CD4-positive, alpha-beta T cell treated with Interleukin-21 for 1 hour (primary cell): ENCODE results near the gene NOP14.
"Not testable (repeated sequence)": the region's sequence is repeated elsewhere in the genome, so short reads cannot be mapped to it uniquely, and the experiment has no call there.

ENCODE experiments used
- DNase-seq: peaks from one replicate; pipeline ENCODE4 v3.0.0-alpha.2; 2020

Gene NOP14

DNA sequence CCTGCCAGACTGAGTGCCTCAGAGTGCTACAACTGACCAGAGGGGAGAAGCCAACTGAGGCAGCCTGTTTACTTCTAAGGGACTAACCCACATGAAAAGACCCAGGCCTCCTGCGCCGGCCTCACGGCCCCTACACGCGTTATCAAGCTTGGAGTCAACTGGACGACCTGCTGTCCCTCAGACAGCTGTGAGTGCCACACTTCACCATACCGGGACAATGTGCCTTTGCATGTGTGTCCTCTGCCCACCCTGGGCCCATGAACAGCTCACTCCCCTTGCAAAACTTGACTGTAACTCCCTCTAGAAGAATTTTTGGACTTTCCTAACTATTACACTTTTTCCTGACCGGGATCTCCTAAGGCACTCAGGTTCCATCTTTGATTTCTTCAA is 1.8 kb downstream of the NOP14 start:
- no peak for DNase-seq

DNA sequence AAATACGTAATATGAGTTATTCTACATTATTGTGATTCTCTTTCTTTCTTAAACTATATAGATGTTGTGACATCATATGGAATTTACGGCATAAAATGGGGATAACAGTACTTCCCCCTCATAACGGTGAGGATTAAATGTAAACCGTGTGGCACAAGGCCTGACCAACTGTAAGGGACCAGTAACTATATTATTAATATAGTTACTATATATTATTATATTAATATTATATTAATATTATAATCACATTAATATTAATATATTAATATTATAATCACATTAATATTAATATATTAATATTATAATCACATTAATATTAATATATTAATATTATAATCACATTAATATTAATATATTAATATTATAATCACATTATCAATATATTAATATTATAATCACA is 2.8 kb downstream of the NOP14 start:
- not testable (repeated sequence) for DNase-seq

DNA sequence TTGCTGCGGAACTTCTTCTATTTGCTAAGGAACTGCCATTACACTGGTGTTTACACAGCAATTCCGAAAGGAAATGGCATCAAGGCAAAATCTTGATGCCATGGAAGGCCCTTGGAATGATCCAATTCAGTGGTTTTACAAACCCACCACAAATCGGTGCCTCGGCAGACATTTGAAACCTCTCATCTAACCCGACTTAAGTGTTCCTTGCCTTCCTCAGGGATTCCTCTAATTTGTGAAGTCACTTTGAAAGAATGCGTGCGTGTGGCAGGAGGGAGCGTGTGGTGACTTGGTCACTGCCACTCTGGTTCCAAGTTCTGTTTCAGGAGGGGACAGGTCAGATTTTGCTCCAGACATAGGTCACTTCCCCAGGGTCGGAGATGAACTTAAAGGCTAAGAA is 4.8 kb downstream of the NOP14 start:
- no peak for DNase-seq

DNA sequence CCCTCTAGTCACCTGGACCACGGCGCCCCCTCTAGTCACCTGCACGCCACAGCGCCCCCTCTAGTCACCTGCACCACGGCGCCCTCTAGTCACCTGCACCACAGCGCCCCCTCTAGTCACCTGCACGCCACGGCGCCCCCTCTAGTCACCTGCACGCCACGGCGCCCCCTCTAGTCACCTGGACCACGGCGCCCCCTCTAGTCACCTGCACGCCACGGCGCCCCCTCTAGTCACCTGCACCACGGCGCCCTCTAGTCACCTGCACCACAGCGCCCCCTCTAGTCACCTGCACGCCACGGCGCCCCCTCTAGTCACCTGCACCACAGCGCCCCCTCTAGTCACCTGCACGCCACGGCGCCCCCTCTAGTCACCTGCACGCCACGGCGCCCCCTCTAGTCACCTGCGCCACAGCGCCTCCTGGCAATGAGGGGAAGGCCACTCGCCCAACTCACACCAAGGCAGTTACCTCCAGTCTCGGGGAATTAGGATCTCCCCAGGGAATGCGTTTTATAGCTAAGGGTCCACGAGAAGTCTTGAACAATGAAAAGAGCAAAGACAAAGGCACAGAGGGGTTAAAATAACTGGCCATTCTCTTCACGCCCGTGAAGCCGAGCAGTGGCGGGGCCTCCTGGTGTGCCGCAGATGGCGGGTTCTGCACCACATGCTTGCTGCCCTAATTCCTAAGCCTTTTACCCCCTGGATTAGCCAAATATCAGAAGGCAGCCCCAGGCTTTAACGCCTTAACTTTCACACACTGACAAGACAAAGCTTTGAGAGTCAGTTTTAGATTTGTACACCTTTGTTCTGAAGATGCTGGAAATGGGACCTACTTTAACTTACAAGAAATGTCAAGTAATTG is 7.8 kb downstream of the NOP14 start:
- not testable (repeated sequence) for DNase-seq

DNA sequence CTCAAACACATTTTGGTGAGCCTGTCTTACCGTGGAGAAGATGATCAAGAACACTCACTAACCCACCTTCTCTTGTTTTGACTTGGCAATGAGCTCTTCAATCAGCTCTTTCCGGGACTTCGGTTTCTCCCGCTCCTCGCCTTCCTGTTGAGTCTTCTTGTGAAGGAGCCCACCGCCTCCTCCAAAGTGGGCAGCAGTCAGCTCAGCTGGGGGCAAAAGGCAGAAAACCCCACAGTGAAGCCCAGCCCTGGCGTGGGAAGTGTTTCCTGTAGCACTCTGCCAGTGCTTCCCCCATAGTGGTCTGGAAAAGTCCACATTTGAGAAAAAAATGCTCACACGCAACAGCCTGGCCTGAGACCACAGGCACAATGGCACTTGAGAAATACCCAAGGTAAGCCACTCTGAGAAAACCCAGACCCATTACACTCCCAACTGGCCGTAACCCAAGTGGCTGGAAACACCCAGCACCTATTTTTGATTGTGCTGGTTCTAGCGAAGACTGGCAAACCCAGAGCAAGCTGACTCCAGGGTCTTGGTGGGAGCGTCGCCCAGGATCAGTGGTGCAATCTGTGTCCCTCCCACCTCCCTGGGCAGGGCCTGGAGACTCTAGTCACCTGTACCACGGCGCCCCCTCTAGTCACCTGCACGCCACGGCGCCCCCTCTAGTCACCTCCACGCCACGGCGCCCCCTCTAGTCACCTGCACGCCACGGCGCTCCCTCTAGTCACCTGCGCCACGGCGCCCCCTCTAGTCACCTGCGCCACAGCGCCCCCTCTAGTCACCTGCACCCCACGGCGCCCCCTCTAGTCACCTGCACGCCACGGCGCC is 8.6 kb downstream of the NOP14 start:
- DNase-seq = peak; percentile 62

DNA sequence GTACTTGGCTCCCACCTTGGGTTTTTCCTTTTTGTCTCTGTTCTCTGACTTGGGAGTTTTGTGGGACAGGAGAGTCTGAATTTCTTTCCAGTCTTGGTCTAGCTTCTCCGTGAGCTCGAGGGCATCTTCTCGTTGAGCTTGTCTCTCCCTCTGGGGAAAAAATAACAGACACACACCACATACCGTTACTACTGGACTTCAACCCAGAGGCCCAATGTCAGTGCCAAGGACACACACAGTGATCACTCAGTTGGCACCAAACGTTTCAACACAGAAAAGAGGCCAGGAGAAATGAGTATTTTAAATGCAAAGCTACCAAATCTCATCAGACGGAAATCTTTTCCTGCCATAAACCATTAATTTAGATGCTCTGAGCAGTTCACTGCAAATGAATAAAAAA is 9.7 kb downstream of the NOP14 start:
- DNase-seq = no peak

DNA sequence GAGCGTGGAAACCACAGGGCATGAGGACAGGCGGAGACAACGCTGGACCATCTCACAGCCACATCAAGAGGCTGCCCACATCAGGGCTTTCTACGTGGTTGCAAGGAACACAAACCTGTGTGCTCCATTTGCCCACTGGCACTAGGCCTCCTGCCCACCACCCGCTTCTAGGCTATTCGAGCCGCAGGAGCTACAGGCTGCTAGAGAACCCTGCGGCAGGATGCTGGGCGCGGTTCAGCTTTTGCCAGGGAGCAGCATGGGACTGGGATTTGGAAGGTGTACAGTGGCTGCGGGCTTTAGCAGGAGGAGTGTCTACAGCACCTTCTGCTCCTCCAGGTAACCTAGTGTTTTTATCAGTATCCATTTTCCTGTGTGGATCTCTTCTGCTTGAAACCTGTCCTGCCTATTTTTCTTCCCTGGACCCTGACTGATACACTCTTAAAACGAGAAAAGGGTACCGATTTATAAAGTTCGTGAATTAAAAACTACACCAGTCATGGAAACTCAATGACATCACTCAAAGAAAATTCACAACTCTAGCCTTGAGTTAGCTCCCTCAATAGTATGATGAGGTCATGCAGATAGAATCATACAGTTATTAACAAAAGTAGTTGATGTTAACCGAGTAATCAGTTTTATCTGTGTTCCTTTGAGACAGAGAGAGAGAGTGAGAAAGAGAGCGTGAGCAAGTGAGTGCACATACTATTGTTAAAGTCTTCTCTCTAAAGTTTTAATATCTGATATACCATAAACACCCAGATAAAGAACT is 12.8 kb downstream of the NOP14 start:
- no peak for DNase-seq

DNA sequence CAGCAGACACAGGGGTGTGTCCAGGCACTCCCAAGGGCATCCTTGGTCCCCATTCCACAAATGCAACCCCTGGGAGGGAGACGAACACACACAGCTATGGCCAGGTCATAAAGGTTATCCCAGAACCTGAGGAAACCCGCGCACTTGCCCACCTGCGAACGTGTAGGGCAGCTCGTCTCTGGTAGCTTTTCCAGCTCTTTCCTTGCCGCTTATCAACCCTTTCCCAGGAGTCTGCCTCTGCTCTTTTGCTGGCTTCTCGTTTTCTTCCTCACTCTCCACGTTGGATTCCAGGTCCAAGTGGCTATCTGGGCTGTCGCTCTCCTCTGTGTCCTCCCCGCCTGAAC is 13.5 kb downstream of the NOP14 start:
- no peak for DNase-seq

DNA sequence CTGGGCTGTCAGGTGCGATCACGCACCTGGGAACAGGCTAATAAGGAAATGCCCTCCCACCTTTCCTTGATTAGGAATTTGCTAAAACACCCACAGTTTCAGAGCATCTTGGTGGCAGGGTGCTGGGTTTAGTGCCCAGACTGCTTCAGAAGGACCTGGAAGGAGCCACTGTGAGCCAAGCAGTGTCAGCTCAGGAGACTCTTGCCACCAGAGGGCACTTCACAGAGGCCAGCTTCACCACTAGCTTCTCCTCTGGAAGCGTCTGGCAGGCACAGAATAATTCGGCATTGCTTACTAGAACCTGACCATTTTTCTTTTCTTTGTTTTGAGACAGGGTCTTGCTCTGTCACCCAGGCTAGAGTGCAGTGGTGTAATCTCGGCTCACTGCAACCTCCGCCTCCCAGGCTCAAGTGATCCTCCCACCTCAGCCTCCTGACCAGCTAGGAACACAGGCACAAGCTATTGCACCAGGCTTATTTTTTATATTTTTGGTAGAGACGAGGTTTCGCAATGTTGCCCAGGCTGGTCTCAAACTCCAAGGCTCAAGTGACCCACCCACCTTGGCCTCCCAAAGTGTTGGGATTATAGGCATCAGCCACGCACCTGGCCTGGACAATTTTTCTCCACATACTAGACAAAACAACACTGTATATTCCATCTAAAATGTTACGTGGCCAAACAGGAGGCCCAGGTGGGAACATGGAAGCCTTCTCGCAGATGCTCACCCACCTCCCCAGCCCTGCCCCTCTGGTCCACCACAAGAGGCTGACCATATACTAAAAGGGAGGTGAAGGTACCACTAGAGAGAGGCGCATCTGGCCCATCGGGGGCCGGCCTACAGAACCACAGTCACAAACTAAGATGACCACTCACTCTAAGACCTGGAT is 14.1 kb downstream of the NOP14 start:
- DNase-seq = no peak

DNA sequence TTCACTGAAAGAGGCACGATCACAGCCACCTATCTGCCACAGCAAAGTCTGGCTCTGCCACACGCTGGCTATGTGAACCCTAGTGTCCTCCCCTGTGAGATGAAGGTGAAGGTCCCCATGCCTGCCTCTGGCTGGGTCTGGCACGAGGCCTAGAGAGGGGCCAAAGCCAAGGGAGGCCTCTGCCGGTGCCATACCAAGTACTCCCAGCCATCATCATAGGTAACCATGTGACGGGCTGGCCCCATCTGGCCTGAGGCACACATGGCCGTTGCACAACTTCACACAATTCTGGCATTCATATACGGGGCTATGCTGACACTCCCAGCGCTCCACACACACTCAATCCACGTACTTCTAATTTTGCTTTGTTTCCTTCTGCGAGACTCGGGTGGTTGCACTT is 15.3 kb downstream of the NOP14 start:
- no peak for DNase-seq

DNA sequence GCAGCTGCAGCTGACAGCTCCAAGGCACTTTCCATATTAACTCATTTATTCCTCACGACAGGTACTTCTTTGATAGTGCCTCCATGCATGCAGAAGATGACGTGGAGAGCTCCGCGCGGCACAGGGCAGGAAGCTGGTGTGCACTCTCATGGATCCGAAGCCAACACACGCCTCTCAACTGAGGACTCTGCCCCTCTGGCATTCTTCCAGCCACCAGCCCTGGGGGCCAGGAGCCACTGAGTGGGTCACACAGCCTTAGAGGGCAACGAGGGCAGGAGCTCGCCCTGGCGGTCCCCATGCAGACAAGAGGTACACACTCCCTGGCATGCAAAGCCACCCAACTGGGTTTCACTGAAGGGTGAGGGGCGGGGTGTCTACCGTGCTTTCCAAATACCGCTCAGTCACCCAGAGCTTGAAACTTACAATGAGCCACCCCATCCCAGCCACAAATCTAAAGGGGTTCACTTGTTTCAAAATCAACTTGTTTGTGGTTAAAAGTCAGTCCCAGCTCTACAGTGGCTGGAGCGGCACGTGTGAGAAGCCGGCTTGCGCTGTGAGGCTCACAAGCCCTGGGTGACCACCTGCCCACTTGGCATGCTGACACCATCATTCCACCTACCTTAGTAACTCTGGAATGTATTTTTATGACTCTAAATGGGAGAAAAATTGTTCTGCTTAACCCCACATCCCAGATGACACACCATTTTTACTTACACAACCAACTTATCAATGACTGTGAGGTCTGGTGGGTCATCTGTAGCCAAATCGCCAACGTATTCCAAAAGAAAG is 16.2 kb downstream of the NOP14 start:
- DNase-seq = no peak

DNA sequence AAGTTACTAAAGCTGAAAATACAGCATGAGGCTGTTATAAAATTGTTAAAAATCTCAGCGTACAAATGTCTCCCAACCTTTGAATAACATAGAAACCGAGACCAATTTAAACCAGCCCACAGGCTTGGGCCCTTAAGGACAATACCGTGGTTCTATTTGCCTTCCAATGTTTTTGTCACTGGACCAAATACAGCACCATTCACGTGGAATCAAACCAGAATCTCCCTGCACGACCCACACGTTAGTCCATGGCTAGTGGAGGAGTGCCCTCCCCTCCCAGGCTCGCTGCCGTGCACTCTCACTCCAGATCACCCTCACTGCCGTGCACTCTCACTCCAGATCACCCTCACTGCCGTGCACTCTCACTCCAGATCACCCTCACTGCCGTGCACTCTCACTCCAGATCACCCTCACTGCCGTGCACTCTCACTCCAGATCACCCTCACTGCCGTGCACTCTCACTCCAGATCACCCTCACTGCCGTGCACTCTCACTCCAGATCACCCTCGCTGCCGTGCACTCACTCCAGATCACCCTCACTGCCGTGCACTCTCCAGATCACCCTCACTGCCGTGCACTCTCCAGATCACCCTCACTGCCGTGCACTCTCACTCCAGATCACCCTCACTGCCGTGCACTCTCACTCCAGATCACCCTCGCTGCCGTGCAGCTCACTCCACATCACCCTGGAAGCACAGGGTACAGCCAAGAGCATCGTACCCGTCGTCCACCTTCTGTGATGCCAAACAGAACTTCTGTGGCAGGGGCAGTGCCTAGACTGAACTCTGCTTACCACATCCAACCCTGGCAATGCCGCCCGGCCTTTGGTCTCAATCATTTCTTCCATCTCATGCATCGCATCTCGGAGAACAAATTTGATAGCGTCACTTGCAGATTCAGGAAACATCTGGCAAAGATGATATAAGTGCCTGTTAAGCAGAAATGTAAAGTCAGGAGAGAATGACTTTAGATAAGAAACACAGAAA is 17.3 kb downstream of the NOP14 start:
- not testable (repeated sequence) for DNase-seq

DNA sequence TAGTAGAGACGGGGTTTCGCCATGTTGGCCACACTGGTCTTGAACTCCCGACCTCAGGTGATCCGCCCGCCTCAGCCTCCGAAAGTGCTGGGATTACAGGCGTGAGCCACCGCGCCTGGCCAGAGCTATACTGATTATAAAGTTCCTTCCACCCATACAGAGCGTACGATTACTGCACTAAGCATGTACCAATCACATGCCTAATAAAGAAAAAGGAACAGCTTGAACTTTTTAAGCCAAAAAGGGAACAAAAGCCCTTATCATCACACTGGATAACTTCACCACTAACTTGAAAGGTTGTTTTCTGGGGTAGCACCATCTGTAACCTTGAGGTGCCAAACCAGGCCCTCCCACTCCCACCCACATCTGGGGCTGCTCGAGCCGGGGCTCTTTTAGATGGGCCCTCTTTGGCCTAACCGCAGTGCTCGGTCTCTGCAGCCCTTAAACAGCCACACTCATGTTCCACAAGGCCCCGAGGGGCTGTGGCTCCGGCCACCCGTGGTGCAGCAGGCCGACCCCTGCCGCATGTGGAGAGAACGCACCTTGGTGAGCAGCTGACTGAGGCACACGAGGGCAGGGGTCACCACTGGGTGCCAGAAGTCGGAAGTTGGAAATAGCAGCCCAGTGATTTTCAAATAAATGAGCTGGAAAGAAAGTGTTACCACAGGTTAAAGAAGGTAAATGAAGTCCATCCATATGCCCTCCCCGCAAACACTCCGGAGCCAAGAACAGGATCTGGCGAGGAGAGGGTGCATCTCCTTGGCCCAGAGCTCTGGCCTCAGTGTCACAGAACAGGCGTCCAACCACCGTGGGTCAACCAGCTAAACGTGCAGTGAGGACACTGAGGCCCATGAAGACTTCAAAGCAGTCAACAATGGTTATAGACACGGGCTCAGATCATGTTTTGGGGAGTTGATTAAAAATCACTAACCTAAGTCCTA is 18.4 kb downstream of the NOP14 start:
- no peak for DNase-seq

DNA sequence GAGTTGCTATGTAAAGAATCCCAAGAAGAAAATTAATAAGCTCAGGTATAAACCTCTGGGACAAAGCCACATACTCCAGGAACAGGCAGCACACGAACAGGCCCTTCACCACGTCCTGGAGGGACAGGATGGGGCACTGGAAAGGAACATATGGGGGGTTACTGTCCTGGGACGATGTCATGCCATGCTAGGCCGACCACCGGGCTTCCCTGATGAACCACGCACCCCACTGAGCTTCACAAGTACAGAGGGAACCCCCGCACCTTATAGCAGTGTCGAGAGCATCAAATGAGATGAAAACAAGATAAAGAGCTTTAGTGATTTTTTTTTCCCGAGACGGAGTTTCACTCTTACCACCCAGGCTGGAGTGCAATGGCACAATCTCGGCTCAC is 19.1 kb downstream of the NOP14 start:
- no peak for DNase-seq

DNA sequence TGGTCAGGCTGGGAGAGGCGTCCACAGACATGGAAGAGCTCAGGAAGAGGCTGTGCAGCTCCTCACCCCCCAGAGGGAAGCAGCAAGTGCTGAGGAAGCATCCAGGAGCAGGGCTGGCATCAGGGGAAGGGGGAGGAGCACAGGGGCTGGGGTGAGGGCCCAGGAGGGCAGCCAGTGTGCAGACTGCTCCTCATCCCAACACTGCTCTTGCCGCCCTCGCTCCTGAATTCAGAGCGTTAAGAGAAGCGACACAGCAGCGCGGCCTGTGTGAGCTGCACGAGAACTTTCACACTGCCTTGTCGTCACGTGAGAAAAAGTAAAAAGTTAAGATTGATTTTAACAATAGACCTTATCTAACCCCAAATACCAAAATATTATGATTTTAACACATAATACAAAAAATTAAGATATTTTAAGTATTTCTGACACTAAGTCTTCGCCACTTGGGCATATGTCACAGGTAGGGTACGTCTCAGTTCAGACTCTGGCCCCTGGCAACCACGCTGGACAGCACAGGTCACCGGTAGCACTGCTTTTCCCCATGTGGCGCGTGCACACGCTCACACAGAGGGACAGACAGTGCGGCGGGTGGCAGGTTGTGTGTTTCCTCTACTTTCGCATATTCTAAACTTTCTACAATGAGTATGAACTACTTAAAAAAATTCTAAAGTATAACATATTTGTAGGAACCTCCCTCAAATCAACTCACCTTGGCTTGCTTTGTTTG is 19.7 kb downstream of the NOP14 start:
- no peak for DNase-seq

DNA sequence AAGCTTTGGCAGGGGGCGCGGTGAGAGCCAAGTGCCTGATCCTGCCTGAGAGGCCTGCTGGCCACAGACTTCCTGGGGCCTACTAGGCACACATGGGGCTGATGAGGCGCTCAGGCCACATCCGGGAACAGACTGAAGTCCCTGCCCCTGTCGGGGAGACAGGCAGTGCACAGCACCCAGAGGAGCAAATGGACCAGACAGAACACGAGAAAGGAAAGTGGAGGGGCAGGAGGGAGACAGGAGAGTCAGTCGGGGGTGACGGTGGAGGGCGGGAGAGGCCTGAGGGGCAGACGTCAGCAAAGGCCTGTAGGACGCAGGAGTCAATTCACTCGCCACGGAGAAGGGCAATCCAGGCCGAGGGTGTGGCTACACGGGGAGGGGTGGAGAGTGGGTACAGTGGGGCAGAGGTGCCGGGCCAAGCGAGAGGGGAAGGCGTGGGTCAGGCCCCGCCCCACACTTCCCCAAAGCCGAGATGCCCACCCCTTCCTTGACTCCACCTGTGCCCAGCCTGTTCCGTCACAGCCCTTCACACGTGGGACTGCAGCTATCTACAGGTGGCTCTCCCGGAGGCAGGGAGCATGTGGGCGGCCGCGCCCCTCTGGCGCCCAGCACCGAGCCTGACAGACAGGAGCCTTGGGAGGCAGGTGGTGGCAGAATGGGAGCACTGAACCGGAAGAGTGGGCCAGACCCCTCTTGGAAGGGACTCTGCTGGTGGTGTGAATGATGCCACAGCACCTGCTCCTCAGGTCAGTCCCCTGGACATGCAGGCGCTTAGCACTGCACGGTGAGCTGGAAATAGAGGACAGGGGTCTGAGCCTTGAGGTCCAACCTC is 20.5 kb downstream of the NOP14 start:
- DNase-seq = peak; percentile 65

DNA sequence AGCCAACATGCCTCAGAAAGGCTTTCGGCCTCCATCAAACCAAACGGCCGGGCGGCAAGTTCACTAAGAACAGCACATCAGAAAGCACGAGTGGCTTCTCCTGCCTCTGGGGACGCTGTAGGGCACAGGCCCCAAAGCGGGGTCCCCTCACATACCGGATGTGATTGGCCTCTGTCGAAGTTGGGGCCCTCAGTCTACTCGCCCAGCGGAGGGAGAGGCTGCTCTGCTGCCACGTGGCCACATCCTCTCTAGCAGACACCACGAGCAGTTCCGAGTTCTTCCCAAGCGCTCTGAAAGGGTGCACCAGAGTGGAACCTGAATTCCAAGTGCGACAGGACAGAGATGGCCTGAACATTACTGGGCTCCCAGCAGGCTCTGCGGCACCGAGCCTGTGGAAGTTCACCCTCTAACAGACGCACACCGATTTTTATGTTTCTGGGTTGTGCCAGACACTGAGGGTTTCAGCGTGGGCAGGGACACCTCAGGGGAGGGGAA is 21.1 kb downstream of the NOP14 start:
- peak; percentile 41 for DNase-seq
